Fibroblast of lung (primary cell): ENCODE measurements around the gene APEX1.

Experiments
- CTCF ChIP-seq, 2 donors: IDR thresholded peaks in 1 of 2; conservative IDR thresholded peaks in 1 of 2; 1 replicate in 1 of 2; 2 replicates in 1 of 2; pipeline ENCODE4 v1.5.1; 2011 to 2012; ENCODE audit warnings: low read length in 2 of 2, control low read depth in 1 of 2, inconsistent platforms in 1 of 2, low read depth in 1 of 2, mild to moderate bottlenecking in 1 of 2
- EZH2 ChIP-seq: IDR thresholded peaks from 2 replicates; pipeline ENCODE4 v1.5.1; 2012; ENCODE audit warnings: low read length, control low read depth, mild to moderate bottlenecking; ENCODE audit errors: missing control alignments

- TF ChIP-seq CTCF (conservative IDR thresholded peaks at IDR 0.05 in 1 of 2, IDR thresholded peaks at IDR 0.05 in 1 of 2; ENCODE audit: low read depth in 1 of 2, low read length in 2 of 2) (no peak), EZH2 (no peak)
Measured at GRCh38 chr14:20503898-20504297, 48.9 kb downstream of the APEX1 start.
